ENCODE measurements around the gene CSK.

The CSK gene

GRCh38 chr15:74802862-74803447, 21.1 kb downstream of the CSK start:
- DNase-seq, result no peak

- DNase-seq, result no peak
Observed at GRCh38 chr15:74804935-74805334, 23.1 kb downstream of the CSK start.

- no peak for DNase-seq
Observed at GRCh38 chr15:74807282-74807681, 25.4 kb downstream of the CSK start.

GRCh38 chr15:74808078-74808839, 26.4 kb downstream of the CSK start:
- DNase-seq, result no peak

GRCh38 chr15:74808840-74809229, 27.0 kb downstream of the CSK start:
- no peak for DNase-seq

- no peak for DNase-seq
Observed at GRCh38 chr15:74809242-74809641, 27.4 kb downstream of the CSK start.

- DNase-seq, result no peak
Observed at GRCh38 chr15:74809956-74810355, 28.1 kb downstream of the CSK start.

GRCh38 chr15:74812533-74812932, 30.7 kb downstream of the CSK start, which contains the start of gene LMAN1L:
LMAN1L (plus strand) TSS chr15:74812835; CDS start chr15:74812855, 20 bp downstream.
- no peak for DNase-seq

GRCh38 chr15:74815121-74815934, 33.4 kb downstream of the CSK start:
- no peak for DNase-seq

- no peak for DNase-seq
Observed at GRCh38 chr15:74815961-74816360, 34.1 kb downstream of the CSK start.

GRCh38 chr15:74816624-74817369, 34.9 kb downstream of the CSK start:
- no peak for DNase-seq

GRCh38 chr15:74817370-74817737, 35.5 kb downstream of the CSK start:
- DNase-seq, result no peak

GRCh38 chr15:74820056-74820455, 38.2 kb downstream of the CSK start:
- no peak for DNase-seq

- DNase-seq, result peak; percentile 54
Observed at GRCh38 chr15:74821091-74821789, 39.4 kb downstream of the CSK start.

GRCh38 chr15:74821790-74822158, 39.9 kb downstream of the CSK start:
- DNase-seq, result no peak

GRCh38 chr15:74822233-74822632, 40.4 kb downstream of the CSK start:
- no peak for DNase-seq

GRCh38 chr15:74823324-74823723, 41.4 kb downstream of the CSK start:
- peak; percentile 62 for DNase-seq

GRCh38 chr15:74824976-74825375, 43.1 kb downstream of the CSK start:
- no peak for DNase-seq

GRCh38 chr15:74825866-74826265, 44.0 kb downstream of the CSK start:
- DNase-seq, result no peak

- no peak for DNase-seq
Observed at GRCh38 chr15:74826364-74826819, 44.5 kb downstream of the CSK start, which contains the start of gene CPLX3. CPLX3 (plus strand) TSS chr15:74826627; CDS start chr15:74826704, 77 bp downstream.

GRCh38 chr15:74826921-74827320, 45.0 kb downstream of the CSK start:
- no peak for DNase-seq

GRCh38 chr15:74827614-74828013, 45.7 kb downstream of the CSK start:
- no peak for DNase-seq
